Measurements from ENCODE around the gene NSUN7.

Gene NSUN7

DNA sequence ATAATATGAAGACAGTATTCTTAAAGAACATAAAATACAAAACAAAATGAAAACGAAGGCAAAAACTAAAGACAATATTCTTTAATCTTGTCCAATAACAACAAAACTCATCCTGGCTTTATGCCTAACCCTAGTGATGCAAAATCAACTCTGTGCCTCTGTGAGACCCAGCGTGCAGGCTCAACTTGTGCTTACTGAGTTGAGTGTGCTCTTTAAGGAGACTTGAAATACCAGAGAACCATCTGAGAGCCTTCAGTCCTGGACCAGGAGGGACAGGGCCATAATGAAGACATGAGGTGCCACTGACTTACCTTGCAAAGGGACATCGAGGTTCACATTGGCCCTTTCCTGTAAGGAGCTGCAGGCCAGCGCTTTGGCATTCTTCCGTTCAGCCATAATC, 77.1 kb downstream of the NSUN7 start:
- no peaks in the 10 kb centered on the region for H3K79me2 ChIP-seq (ENCODE audit: insufficient read depth, low read length)
- no peaks in the 10 kb centered on the region for H3K9me2 ChIP-seq (ENCODE audit: low read depth, low read length)
- H3K9ac ChIP-seq (ENCODE audit: low read length), result no peak overlapping the region
- H4K20me1 ChIP-seq (ENCODE audit: insufficient read depth, low read length), result no peaks in the 10 kb centered on the region
- H3K4me1 ChIP-seq (ENCODE audit: insufficient read depth, low read length, severe bottlenecking), result no peaks in the 10 kb centered on the region
- H3K27me3 ChIP-seq (ENCODE audit: insufficient read depth, low read length), result no peaks in the 10 kb centered on the region
- TF ChIP-seq EZH2 (IDR thresholded peaks at IDR 0.05; ENCODE audit: borderline replicate concordance, low read length), result no peak
- TF ChIP-seq, protein P1, sequence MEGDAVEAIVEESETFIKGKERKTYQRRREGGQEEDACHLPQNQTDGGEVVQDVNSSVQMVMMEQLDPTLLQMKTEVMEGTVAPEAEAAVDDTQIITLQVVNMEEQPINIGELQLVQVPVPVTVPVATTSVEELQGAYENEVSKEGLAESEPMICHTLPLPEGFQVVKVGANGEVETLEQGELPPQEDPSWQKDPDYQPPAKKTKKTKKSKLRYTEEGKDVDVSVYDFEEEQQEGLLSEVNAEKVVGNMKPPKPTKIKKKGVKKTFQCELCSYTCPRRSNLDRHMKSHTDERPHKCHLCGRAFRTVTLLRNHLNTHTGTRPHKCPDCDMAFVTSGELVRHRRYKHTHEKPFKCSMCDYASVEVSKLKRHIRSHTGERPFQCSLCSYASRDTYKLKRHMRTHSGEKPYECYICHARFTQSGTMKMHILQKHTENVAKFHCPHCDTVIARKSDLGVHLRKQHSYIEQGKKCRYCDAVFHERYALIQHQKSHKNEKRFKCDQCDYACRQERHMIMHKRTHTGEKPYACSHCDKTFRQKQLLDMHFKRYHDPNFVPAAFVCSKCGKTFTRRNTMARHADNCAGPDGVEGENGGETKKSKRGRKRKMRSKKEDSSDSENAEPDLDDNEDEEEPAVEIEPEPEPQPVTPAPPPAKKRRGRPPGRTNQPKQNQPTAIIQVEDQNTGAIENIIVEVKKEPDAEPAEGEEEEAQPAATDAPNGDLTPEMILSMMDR (IDR thresholded peaks at IDR 0.05; ENCODE audit: low read length), result no peak
- H3F3A ChIP-seq (ENCODE audit: insufficient read depth, low read length), result no peaks in the 10 kb centered on the region
- H3K4me3 ChIP-seq (ENCODE audit: low read depth, low read length, poor library complexity, severe bottlenecking), result no peak overlapping the region
- H3K27ac ChIP-seq (ENCODE audit: low read depth, low read length, poor library complexity, severe bottlenecking), result no peak overlapping the region
- no peak overlapping the region for H3K4me2 ChIP-seq (ENCODE audit: low read length)
- H3K36me3 ChIP-seq (ENCODE audit: insufficient read depth, low read length), result no peaks in the 10 kb centered on the region; the same call in 1 of the 2 replicates
- no peak overlapping the region for H2AFZ ChIP-seq (ENCODE audit: low read length)
- 0 out of 2 replicates have a peak, but pooled peaks cover 3% of the 10 kb centered on the region for H3K9me3 ChIP-seq (ENCODE audit: low read length)

GRCh38 chr4:40827758-40828157, 78.0 kb downstream of the NSUN7 start:
- TF ChIP-seq EZH2 (IDR thresholded peaks at IDR 0.05; ENCODE audit: borderline replicate concordance, low read length), result no peak
- TF ChIP-seq, protein P1 (IDR thresholded peaks at IDR 0.05; ENCODE audit: low read length), result no peak
- no peaks in the 10 kb centered on the region for H3F3A ChIP-seq (ENCODE audit: insufficient read depth, low read length)
- no peaks in the 10 kb centered on the region for H3K9me2 ChIP-seq (ENCODE audit: low read depth, low read length)
- no peak overlapping the region for H3K27ac ChIP-seq (ENCODE audit: low read depth, low read length, poor library complexity, severe bottlenecking)
- no peaks in the 10 kb centered on the region for H3K79me2 ChIP-seq (ENCODE audit: insufficient read depth, low read length)
- H3K4me1 ChIP-seq (ENCODE audit: insufficient read depth, low read length, severe bottlenecking), result no peaks in the 10 kb centered on the region
- H3K4me3 ChIP-seq (ENCODE audit: low read depth, low read length, poor library complexity, severe bottlenecking), result no peak overlapping the region
- H3K27me3 ChIP-seq (ENCODE audit: insufficient read depth, low read length), result no peaks in the 10 kb centered on the region
- H3K4me2 ChIP-seq (ENCODE audit: low read length), result no peak overlapping the region
- H3K9me3 ChIP-seq (ENCODE audit: low read length), result 0 out of 2 replicates have a peak, but pooled peaks cover 3% of the 10 kb centered on the region
- no peak overlapping the region for H2AFZ ChIP-seq (ENCODE audit: low read length)
- no peaks in the 10 kb centered on the region; the same call in 1 of the 2 replicates for H3K36me3 ChIP-seq (ENCODE audit: insufficient read depth, low read length)
- no peak overlapping the region for H3K9ac ChIP-seq (ENCODE audit: low read length)
- H4K20me1 ChIP-seq (ENCODE audit: insufficient read depth, low read length), result no peaks in the 10 kb centered on the region

- TF ChIP-seq, protein P1 (IDR thresholded peaks at IDR 0.05; ENCODE audit: low read length), result no peak
- no peak for TF ChIP-seq EZH2 (IDR thresholded peaks at IDR 0.05; ENCODE audit: borderline replicate concordance, low read length)
- Histone ChIP-seq H3F3A (ENCODE audit: insufficient read depth, low read length) (no peaks in the 10 kb centered on the region), H3K4me3 (ENCODE audit: low read depth, low read length, poor library complexity, severe bottlenecking) (no peak overlapping the region), H3K27me3 (ENCODE audit: insufficient read depth, low read length) (no peaks in the 10 kb centered on the region), H3K4me2 (ENCODE audit: low read length) (no peak overlapping the region), H3K4me1 (ENCODE audit: insufficient read depth, low read length, severe bottlenecking) (no peaks in the 10 kb centered on the region), H3K9me3 (ENCODE audit: low read length) (0 out of 2 replicates have a peak, but pooled peaks cover 3% of the 10 kb centered on the region), H3K9ac (ENCODE audit: low read length) (no peak overlapping the region), H3K36me3 (ENCODE audit: insufficient read depth, low read length) (no peaks in the 10 kb centered on the region; the same call in 1 of the 2 replicates), H4K20me1 (ENCODE audit: insufficient read depth, low read length) (no peaks in the 10 kb centered on the region), H3K9me2 (ENCODE audit: low read depth, low read length) (no peaks in the 10 kb centered on the region), H3K79me2 (ENCODE audit: insufficient read depth, low read length) (no peaks in the 10 kb centered on the region), H2AFZ (ENCODE audit: low read length) (no peak overlapping the region), H3K27ac (ENCODE audit: low read depth, low read length, poor library complexity, severe bottlenecking) (no peak overlapping the region)
Observed at GRCh38 chr4:40828661-40829060, 78.9 kb downstream of the NSUN7 start.
